GM06990 (cell line): ENCODE data around the gene AADAC.
"Not testable (repeated sequence)": the region's sequence is repeated elsewhere in the genome, so short reads cannot be mapped to it uniquely, and the experiment has no call there.

Experiments used
- DNase-seq: peaks from one replicate; pipeline ENCODE4 v3.0.0-alpha.2; 2011; ENCODE audit not compliant: insufficient read length; ENCODE audit errors: extremely low read depth
- H3K27me3 ChIP-seq: replicated peaks from 2 replicates; pipeline ENCODE4 v1.6.0; 2011; ENCODE audit warnings: low read length; ENCODE audit not compliant: control insufficient read depth, insufficient read depth
- H3K36me3 ChIP-seq: 2 replicates; pipeline ENCODE4 v1.5.1; 2011; ENCODE audit warnings: low read length; ENCODE audit not compliant: control insufficient read depth, insufficient read depth
- H3K4me3 ChIP-seq: replicated peaks from 2 replicates; pipeline ENCODE4 v1.5.1; 2011; ENCODE audit warnings: low read depth, mild to moderate bottlenecking, control low read depth, low read length
- TF ChIP-seq, protein P1 (sequence below): IDR thresholded peaks from 2 replicates; pipeline ENCODE4 v1.5.1; 2011; ENCODE audit warnings: low read length, control low read depth, mild to moderate bottlenecking, inconsistent platforms; ENCODE audit not compliant: insufficient read depth, poor library complexity, severe bottlenecking

AADAC gene

DNA sequence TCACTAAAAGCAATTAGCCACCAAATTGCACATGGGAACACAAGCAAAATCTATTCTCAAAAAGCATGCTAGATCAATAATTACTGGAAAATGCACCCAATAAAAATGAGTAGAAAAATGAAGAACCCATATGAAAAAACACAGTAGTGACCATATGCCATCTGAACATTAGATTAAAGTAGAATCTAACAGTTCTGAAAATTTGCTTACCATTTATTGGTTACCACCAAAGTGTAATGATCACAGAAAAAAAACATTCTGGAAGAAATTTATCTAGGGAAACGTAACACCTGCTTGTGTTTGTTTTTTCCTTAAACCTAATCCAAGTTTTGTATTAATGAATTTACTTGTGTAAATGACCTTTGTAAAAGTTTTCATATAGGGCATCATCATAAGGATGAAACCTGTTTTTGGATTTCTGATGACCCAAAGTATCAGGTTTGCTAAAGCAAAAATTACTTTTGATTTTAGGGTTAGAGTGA lies 37.6 kb upstream of the AADAC start:
- H3K36me3 ChIP-seq: no peaks in the 10 kb centered on the region
- H3K27me3 ChIP-seq: no peaks in the 10 kb centered on the region
- TF ChIP-seq, protein P1, sequence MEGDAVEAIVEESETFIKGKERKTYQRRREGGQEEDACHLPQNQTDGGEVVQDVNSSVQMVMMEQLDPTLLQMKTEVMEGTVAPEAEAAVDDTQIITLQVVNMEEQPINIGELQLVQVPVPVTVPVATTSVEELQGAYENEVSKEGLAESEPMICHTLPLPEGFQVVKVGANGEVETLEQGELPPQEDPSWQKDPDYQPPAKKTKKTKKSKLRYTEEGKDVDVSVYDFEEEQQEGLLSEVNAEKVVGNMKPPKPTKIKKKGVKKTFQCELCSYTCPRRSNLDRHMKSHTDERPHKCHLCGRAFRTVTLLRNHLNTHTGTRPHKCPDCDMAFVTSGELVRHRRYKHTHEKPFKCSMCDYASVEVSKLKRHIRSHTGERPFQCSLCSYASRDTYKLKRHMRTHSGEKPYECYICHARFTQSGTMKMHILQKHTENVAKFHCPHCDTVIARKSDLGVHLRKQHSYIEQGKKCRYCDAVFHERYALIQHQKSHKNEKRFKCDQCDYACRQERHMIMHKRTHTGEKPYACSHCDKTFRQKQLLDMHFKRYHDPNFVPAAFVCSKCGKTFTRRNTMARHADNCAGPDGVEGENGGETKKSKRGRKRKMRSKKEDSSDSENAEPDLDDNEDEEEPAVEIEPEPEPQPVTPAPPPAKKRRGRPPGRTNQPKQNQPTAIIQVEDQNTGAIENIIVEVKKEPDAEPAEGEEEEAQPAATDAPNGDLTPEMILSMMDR: no peak
- no peak for DNase-seq
- no peak overlapping the region for H3K4me3 ChIP-seq

DNA sequence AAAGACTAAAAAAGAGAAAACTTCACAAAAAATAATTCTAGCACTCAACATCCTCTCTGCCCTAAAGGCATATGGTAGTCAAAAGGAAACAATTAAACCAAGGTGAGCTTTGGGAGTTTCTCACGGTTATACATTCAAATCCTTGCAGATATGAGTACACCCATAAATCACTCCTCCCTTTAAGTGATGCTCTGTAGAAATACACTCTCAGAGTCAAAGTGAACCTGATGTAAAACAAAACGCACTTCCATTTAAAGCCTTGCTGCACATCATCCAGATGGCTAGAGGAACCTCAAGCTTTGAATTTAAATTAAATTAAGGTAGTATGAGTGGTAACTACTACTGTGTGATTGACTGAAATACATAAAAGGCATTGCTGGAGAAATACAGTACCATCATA lies 36.0 kb upstream of the AADAC start:
- no peak for DNase-seq
- TF ChIP-seq, protein P1: no peak
- Histone ChIP-seq H3K27me3 (no peaks in the 10 kb centered on the region), H3K36me3 (no peaks in the 10 kb centered on the region), H3K4me3 (no peak overlapping the region)

DNA sequence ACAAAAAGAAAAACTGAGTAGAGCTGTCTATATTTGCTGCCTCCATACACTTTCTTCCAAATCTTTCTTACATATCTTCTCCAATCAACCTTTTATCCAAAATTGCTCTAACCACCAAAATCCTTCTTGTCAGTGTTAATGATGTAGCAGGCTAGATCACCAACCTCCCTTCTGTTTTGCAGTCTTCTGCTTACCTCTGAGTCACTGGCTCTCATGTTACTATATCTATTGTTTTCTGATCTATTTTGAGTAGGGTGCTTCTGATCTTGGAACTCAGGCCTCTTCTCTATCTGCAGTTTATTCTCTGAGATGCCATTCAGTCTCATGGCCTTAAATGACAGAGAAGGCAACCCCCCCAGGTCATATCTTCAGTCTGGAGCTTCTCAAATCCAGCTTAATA lies 26.3 kb upstream of the AADAC start:
- TF ChIP-seq, protein P1: no peak
- H3K36me3 ChIP-seq: no peaks in the 10 kb centered on the region

DNA sequence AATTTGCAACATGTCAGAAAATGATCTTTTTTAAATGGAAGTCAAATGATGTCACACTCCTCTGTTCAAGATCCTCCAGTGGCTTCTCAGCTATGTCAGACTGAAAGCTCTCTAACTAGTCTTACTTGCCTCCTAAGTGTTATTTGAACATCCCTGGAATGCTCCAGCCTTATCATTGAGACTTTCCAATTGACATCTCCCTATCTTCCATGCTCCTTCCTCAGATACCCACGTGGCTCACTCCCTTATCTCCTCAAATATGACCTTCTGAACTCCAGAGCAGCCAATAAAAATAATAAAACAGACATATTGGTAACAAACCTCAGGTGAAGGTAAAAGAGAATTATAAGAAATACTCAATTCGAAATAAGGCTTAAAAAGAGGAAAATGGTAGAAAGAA lies 25.5 kb upstream of the AADAC start:
- H3K27me3 ChIP-seq: no peaks in the 10 kb centered on the region
- TF ChIP-seq, protein P1: no peak
- H3K36me3 ChIP-seq: no peaks in the 10 kb centered on the region
- no peak overlapping the region for H3K4me3 ChIP-seq
- DNase-seq: no peak

More for the DNA sequence above, 26.3 kb upstream of the AADAC start:
- no peak for DNase-seq
- Histone ChIP-seq H3K4me3 (no peak overlapping the region), H3K27me3 (no peaks in the 10 kb centered on the region)

DNA sequence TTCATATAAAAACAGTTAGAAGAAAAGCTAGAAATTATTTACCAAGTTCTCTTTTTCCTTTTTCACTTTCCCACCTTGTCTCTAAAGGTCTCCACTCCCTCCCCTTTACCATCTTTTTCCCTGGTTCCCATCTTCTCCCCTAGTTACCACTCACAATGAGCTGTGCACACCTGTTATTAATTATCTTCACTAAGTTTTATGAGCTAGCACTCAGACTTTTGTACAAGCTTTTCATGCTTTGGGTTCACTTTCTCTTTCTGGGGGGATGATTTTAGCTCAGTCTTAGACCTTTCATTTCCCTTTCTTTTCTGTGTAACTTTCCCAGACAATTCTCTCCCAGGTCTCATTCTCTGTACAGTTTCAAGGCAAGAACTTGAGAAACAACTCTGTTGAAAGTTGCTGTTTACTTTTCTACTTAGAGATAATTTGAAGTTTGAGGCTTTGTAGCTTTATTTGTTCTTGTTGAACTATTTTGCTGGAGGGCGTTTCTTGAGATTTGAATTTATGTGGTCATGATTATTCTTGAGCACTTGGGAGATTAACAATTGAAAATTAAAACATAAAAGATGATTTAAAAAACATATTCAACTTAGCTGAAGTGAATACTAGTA lies 24.0 kb upstream of the AADAC start:
- H3K4me3 ChIP-seq: no peak overlapping the region
- H3K36me3 ChIP-seq: no peaks in the 10 kb centered on the region
- no peaks in the 10 kb centered on the region for H3K27me3 ChIP-seq
- DNase-seq: no peak
- TF ChIP-seq, protein P1: no peak

DNA sequence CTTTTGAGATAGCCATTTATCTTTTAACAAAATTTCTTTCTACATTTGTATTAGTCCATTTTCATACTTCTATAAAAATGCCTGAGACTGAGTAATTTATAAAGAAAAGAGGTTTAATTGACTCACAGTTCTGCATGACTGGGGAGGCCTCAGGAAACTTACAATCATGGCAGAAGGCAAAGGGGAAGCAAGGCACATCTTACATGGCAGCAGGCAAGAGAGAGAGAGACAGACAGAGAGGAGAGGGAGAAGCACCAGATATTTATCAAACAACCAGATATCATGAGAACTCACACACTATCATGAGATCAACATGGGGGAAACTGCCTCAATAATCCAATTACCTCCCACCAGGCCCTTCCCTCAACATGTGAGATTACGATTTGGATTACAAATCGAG lies 23.2 kb upstream of the AADAC start:
- H3K36me3 ChIP-seq, H3K27me3 ChIP-seq, DNase-seq, H3K4me3 ChIP-seq: not testable (repeated sequence)
